ENCODE results near the gene RPUSD1.
A peak's percentile ranks its signal among the peaks of the same experiment; 100 is the strongest.

Gene RPUSD1

GRCh38 chr16:795580-796229 is 7.5 kb upstream of the RPUSD1 start:
- H3K27ac Mint-ChIP-seq = no peak overlapping the region

DNA sequence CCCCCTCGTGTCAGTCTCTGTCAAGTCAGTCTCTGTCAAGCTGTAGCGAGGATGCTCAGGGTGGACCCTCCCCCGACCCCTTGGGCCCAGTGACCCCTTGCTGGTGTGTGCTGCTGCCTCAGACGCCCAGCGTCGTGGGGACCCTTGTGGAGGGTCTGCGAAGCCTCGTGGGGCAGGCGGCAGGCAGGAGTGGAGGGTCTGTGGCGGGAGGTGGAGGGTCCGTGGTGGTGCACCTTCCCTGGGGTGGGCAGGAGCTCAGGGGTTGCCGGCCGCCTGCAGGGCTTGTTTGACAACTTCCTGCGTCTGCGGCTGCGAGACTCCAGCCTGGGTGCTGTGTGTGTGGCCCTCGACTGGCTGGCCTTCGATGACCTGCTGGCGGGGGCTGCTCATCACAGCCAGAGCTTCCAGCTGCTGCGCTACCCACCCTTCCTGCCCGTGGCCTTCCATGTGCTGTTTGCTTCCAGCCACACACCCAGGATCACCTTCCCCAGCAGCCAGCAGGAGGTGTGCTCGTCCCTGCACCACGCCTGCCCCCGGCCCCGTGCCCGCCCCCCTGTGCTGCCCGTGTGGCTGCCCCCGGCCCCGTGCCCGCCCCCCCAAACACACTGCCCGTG is 6.8 kb upstream of the RPUSD1 start:
- no peak overlapping the region for H3K27ac Mint-ChIP-seq
- no peaks in the 10 kb centered on the region for H3K4me1 Mint-ChIP-seq
- no peaks in the 10 kb centered on the region for H3K36me3 Mint-ChIP-seq
- no peaks in the 10 kb centered on the region for H3K9me3 Mint-ChIP-seq
- no peak overlapping the region for H3K4me3 Mint-ChIP-seq
- H3K27me3 Mint-ChIP-seq = peaks cover 2% of the 10 kb centered on the region

More at GRCh38 chr16:795580-796229, 7.5 kb upstream of the RPUSD1 start:
- Mint-ChIP-seq H3K36me3 (no peaks in the 10 kb centered on the region), H3K9me3 (no peaks in the 10 kb centered on the region), H3K4me3 (no peak overlapping the region), H3K4me1 (no peaks in the 10 kb centered on the region), H3K27me3 (peaks cover 2% of the 10 kb centered on the region)

DNA sequence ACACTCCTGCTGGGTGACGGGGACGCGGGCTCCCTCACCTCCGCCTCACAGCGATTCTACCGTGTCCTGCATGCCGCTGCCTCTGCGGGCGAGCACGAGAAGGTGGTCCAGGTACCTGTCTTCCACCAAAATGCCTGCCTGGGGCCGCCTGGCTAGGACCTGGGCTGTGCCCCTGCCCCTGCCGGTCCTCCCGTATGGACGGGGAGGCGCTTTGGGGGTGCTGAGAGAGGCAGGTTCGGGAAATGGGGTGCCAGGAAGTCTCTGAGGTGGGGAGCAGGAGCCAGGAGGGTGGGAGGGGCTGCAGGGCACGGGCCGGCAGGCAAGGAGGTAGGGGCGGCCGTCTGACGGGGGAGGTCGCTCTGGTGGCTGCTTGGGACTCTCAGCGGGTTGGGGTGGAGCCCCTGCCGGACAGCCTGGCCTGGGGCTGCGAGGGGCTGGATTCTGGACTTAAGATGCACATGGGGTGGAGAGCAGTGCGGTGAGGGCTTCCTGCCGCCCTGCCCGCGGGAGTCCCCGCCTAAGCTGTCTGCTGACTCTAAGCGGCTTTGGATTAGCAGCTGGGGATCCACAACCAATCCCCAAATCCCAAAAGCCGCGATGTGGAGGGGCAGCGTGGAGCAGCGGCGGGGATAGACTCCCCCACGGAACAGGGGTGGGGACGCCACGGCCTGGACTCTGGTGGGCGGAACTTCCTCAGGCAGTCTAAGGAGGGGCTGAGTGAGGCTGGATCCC is 6.1 kb upstream of the RPUSD1 start:
- H3K4me1 Mint-ChIP-seq = no peaks in the 10 kb centered on the region
- H3K4me3 Mint-ChIP-seq = no peak overlapping the region
- no peak overlapping the region for H3K27ac Mint-ChIP-seq
- H3K27me3 Mint-ChIP-seq = peaks cover 2% of the 10 kb centered on the region
- H3K9me3 Mint-ChIP-seq = no peaks in the 10 kb centered on the region
- H3K36me3 Mint-ChIP-seq = no peaks in the 10 kb centered on the region

- H3K9me3 Mint-ChIP-seq = no peaks in the 10 kb centered on the region
- H3K36me3 Mint-ChIP-seq = no peaks in the 10 kb centered on the region
- peaks cover 2% of the 10 kb centered on the region for H3K27me3 Mint-ChIP-seq
- H3K4me1 Mint-ChIP-seq = no peaks in the 10 kb centered on the region
- no peak overlapping the region for H3K27ac Mint-ChIP-seq
- H3K4me3 Mint-ChIP-seq = no peak overlapping the region
These were observed 5.2 kb upstream of the RPUSD1 start for GRCh38 chr16:793414-793813.

DNA sequence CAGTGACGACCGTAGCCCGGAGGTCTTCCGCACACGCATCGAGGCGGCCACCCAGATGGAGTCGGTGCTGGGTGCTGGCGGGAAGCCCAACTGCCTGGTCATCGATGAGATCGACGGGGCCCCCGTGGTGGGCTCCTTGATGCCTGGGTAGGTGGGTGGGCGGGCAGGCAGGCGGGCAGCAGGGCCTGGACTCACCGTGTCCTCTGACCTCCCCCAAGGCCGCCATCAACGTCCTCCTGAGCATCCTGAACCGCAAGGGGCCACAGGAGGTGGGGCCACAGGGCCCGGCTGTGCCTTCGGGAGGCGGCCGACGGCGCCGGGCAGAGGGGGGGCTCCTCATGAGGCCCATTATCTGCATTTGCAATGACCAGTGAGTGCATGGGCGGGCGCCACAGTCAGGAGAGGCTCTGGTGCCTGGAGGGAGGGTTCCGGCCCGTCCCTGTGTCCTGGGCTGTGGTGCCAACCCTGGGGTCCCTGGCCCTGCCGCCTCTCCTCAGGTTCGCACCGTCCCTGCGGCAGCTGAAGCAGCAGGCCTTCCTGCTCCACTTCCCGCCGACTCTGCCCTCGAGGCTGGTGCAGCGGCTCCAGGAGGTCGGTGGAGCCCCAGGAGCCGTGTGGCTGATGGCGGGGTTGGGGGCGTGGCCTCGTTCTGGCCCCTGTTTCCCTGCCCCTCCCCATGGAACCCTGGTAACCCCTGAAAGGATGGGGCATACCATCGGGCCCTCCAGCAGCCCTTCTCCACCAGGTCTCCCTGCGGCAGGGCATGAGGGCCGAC is 4.2 kb upstream of the RPUSD1 start:
- H3K9me3 Mint-ChIP-seq = no peaks in the 10 kb centered on the region
- H3K4me3 Mint-ChIP-seq = no peak overlapping the region
- H3K27ac Mint-ChIP-seq = no peak overlapping the region
- H3K36me3 Mint-ChIP-seq = no peaks in the 10 kb centered on the region
- no peaks in the 10 kb centered on the region for H3K4me1 Mint-ChIP-seq
- H3K27me3 Mint-ChIP-seq = no peaks in the 10 kb centered on the region

- H3K4me3 Mint-ChIP-seq = no peak overlapping the region
- no peaks in the 10 kb centered on the region for H3K4me1 Mint-ChIP-seq
- H3K36me3 Mint-ChIP-seq = no peaks in the 10 kb centered on the region
- no peaks in the 10 kb centered on the region for H3K27me3 Mint-ChIP-seq
- H3K27ac Mint-ChIP-seq = no peak overlapping the region
- no peaks in the 10 kb centered on the region for H3K9me3 Mint-ChIP-seq
These were observed 3.0 kb upstream of the RPUSD1 start for GRCh38 chr16:791131-791530.

DNA sequence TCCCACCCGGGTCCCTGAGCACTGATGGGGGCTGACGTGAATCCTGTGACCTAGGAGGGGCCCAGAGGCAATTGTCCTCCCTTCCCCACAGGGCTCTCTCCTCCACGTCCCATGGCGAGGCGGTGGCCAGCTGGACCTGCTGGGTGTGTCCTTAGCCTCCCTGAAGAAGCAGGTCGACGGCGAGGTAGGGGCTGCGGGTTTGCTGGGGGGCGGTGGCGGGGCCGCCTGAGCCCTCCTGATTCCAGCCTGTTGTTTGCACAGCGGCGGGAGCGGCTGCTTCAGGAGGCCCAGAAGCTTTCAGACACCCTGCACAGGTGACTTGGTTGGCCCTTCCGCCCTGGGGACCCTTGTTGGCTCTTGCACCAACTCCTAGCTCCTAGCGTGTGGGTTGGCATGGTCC is 1.9 kb upstream of the RPUSD1 start:
- Mint-ChIP-seq H3K27me3 (no peaks in the 10 kb centered on the region), H3K36me3 (no peaks in the 10 kb centered on the region), H3K9me3 (no peaks in the 10 kb centered on the region), H3K4me1 (no peaks in the 10 kb centered on the region), H3K4me3 (peak overlapping the region; percentile 26), H3K27ac (no peak overlapping the region)

- Mint-ChIP-seq H3K9me3 (no peaks in the 10 kb centered on the region), H3K36me3 (no peaks in the 10 kb centered on the region), H3K27ac (no peak overlapping the region), H3K27me3 (no peaks in the 10 kb centered on the region), H3K4me3 (no peak overlapping the region), H3K4me1 (no peaks in the 10 kb centered on the region)
These were observed 1.1 kb upstream of the RPUSD1 start for GRCh38 chr16:789191-789850.

- peak within 1 kb of the TSS; percentile 88 for H3K4me3 Mint-ChIP-seq
- no peak within 1 kb of the TSS for H3K27ac Mint-ChIP-seq
- no peaks in the 10 kb centered on the region for H3K9me3 Mint-ChIP-seq
- H3K4me1 Mint-ChIP-seq = no peaks in the 10 kb centered on the region
- no peaks in the 10 kb centered on the region for H3K27me3 Mint-ChIP-seq
- H3K36me3 Mint-ChIP-seq = no peaks in the 10 kb centered on the region
These were observed 382 bp upstream of the RPUSD1 start, which contains the start of gene CHTF18 for GRCh38 chr16:788399-789126. Gene CHTF18 (plus strand): TSS chr16:788620. CDS start chr16:788685, 65 bp downstream.

- H3K4me3 Mint-ChIP-seq = peak overlapping the region; percentile 88
- no peaks in the 10 kb centered on the region for H3K4me1 Mint-ChIP-seq
- H3K27ac Mint-ChIP-seq = no peak overlapping the region
- no peaks in the 10 kb centered on the region for H3K36me3 Mint-ChIP-seq
- H3K27me3 Mint-ChIP-seq = no peaks in the 10 kb centered on the region
- no peaks in the 10 kb centered on the region for H3K9me3 Mint-ChIP-seq
These were observed 737 bp downstream of the RPUSD1 start for GRCh38 chr16:787321-787966.

DNA sequence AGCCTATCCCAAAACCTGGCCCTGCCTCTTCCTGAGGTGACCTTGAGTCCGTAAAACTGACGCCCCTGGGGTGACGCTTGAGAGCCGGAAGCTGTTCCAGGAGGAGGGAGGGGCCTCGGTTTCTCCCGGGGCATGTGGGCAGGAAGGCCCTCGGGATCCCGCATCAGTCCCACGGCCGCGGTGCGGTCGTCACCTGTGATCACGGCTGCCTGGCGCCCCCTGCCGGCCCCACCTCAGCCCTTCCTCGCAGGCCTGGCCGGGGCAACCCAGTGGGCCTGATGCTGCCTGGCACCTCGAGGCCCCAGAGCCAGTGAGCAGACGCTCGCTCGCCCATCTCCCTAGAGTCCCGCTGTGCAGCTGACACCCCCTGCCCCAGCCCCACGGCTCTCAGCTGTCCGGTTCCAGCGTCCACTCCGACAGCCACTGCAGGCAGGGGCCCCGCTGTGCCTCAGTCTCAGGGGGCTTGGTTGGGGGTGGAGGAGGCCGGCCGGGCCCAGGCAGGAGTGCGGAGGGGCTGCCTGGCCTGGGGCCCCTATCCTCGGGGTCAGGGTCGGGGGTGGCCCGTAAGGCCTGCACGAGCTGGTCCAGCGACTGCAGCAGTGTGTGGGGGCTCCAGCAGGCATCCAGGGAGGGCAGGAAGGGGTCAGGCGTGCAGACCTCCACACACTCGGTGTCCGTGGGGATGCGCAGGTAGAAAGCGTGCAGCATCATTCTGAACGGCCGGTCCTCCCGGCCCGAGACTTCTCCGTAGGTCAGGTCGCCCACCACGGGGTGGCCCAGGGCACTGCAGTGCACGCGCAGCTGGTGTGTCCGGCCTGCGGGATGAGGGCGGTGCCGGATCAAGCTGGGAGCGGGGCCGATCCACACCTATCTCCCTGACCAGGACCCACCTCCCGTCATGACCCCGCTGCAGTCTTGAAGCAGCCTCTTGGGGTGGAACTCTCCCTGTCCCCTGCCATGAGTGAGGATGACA is 2.3 kb downstream of the RPUSD1 start:
- Mint-ChIP-seq H3K4me3 (peak overlapping the region; percentile 75), H3K27me3 (no peaks in the 10 kb centered on the region), H3K36me3 (no peaks in the 10 kb centered on the region), H3K9me3 (no peaks in the 10 kb centered on the region), H3K4me1 (no peaks in the 10 kb centered on the region), H3K27ac (no peak overlapping the region)

- Mint-ChIP-seq H3K9me3 (no peaks in the 10 kb centered on the region), H3K27me3 (no peaks in the 10 kb centered on the region), H3K4me3 (no peak overlapping the region), H3K4me1 (no peaks in the 10 kb centered on the region), H3K27ac (no peak overlapping the region), H3K36me3 (no peaks in the 10 kb centered on the region)
These were observed 3.8 kb downstream of the RPUSD1 start for GRCh38 chr16:784431-784830.

- H3K27ac Mint-ChIP-seq = no peak overlapping the region
- no peaks in the 10 kb centered on the region for H3K36me3 Mint-ChIP-seq
- no peak overlapping the region for H3K4me3 Mint-ChIP-seq
- H3K4me1 Mint-ChIP-seq = no peaks in the 10 kb centered on the region
- no peaks in the 10 kb centered on the region for H3K27me3 Mint-ChIP-seq
- no peaks in the 10 kb centered on the region for H3K9me3 Mint-ChIP-seq
These were observed 4.6 kb downstream of the RPUSD1 start for GRCh38 chr16:783404-784161.
